Activated CD4-positive, alpha-beta T cell treated with anti-CD3 and anti-CD28 coated beads for 48 hours (primary cell): ENCODE data around the gene CORO7.
A peak's percentile ranks its signal among the peaks of the same experiment; 100 is the strongest.

Source experiments
- DNase-seq: peaks from one replicate; pipeline ENCODE4 v3.0.0-alpha.2; 2020

Gene CORO7

DNA sequence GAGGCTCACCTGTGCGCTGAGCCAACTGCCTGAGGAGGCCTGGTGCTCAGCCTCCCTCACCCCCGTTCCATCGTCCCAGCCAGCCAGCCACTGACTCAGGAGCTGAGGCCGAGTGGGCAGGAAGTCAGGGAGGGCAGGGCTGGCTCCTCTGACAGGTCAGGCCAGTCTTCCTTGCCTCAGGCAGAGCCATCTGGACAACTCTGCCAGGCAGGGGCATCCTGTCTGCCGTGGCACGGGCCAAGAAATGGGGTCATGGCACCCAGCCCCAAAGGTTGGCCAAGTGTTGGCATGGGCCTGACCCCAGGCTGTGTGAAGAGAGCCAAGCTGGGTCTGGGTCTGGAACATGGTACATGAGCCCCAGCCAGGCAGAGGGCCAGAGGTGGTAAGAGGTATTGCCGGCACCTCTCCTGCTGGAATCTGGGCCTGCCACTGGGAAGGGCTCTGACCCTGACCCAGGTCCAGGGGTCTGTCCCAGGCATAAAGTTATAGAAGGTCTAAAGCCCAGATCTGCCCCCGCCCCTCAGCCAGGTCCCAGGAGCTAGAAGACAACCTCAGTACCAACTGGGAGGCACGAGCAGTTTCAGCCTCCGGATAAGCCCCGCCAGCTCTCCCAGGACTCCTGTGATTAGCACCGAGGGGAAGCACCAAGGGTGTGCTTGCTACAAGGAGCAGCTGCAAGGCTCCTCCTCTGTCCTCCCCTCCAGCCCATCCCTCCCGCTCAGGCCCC is 47.2 kb downstream of the CORO7 start:
- DNase-seq: no peak

DNA sequence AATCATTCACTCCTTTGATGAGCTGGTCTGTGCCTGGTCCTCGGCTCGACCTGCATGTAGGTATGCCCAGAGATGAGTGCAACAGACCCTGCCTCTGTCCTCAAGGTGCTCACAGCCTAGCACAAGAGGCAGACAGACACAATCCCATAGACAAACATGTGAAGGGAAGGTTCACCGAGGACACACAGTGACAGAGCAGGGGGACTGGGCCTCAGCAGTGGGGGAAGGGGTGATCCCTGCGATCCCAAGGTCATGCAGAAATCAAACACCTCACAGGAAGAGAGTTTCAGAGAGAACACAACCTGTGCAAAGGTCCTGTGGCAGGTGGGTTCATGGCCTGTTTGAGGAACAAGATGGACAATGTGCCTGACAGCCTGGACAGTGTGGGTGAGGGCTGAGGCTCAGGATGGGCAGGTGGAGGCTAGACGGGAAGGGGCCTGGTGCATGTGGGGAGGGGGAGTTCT is 49.0 kb downstream of the CORO7 start:
- no peak for DNase-seq

DNA sequence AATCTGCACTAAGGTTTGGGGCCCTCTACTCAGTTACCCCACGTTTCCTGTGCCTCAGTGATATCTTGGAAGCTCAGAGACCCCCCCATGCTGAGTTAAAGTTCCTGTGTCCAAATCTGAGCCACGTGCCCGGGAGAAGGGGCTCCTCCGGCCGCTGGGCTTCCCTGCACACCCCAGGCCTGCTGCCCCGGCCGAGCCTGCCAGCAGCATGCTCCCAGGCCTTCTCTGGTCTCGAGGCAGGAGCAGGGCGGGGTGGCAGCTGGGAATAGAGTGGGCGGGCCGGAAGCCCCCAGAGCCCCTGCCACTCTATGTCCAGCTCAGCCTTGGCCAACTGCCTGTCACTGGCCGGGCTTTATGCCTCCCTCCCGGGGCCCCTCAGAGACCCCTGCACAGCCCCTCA is 50.4 kb downstream of the CORO7 start:
- DNase-seq: no peak

DNA sequence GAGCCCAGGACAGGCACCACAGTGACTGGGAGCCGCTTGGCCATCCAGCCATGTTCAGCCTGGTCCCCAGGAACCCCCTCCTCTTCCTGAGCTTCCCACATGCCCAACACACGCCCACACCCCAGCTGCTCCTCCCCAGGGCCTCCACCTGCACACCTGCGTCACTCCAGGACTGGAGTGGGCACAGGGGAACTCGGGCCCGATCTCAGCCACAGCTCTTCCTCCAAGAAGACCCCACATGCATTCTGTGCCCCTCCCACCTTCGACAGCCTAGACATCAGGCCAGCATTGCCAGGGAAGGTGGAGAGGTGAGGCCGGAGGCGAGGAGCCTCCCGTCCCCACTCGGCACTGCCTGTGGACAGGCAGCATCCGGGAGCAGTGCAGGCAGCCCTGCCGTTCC is 50.8 kb downstream of the CORO7 start:
- no peak for DNase-seq

DNA sequence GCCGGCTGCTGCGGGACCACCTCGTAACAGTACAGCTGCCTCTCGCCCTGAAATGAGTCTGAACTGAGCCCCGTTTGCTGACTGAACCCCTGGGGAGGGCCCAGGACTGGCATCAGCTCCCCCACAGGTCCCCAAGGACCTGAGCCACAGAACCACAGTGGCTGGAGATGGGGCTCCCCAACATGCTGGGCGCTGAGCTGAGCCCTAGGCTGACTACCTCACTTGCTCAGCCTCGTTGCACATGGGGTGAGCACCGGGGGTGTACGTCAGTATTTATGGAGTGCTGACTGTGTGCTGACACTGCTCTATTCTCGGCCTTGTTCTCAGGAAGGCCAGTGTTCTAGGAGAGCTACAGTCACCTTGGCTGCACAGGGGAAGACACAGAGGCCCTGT is 51.4 kb downstream of the CORO7 start:
- no peak for DNase-seq

DNA sequence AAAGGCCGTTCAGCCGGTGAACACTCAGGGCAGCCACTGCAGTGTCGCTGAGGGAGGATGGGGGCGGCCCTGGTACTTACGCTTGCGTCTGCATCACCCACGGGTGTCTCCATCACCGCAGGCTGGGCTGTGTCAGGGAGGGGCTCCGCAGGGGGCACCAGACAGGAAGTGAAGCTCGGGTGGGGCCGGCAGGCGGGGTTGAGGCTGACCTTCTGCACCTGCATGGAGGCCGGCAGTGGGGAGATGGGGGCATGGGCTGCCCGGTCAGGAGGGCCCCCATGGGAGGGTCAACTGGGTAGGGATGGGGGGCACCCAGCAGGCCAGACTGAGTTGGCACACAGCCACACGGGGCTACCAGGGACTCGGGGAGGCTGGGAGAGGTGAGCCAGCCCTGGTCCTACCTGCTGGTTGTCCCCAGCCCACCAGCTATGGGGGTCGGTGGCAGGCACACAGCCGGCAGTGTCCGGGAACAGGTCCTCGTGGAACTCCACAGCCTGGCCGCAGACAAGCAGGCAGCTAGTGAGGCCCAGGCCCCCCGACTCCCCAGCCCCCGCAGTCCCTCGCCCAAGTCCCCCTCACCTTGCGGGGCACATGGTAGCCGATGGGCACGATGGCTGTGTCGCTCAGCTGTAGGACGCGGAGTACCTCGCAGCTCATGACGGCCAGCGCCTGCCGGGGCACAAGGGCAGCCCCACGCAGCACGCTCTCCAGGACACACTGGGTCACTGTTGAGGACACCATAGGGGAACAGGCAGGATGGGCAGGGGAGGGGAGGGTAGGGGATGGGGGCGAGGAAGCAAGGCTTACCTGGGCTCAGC is 52.0 kb downstream of the CORO7 start:
- no peak for DNase-seq

DNA sequence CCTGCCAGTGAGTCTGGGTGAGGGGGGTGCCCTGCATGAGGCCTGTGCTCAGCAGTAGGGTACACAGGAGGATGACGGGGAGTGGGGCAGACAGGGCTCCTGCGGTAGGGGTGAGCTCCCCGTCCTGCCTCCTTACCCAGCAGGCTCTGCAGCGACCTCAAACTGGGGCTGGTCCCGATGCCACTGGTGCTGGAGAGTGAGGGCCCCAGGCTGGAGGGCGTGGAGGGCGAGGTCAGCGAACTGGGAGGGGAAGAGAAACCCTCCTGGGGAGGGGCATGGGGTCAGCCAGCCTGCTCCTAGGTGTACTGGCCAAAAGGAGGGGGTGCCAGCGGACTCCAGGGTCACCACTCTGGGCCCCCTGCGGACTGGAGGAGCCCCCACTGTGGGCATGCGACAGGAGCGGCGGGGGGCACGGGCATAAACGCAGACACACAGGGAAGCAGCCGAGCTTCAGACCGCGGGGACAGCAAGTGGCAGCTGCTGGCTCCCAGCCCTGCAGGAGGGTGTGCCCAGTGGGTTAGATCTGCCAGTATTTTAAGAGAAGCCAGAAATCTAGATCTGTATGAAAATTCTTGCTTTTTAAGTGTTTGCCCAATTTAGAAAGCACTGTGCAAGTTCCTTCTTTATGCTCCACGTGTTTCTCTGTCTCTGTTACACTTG is 53.8 kb downstream of the CORO7 start:
- DNase-seq: no peak

DNA sequence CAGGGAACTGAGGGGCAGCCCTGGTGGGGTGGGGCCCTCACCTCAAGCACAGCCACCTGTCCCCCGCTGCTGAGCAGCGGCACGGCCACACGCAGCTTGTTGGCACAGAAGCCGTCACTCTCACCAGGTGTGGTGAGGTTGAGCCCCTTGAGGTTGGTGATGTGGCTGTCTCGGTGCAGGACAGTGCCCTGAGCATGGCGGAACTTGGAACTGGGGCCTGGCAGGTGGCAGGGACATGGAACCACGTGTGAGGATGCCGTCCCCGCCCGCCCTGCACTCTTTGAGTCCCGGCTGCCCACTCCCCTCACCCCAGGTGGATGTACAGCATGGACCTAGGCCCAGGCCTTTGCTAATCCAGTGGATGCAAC is 54.5 kb downstream of the CORO7 start:
- no peak for DNase-seq

DNA sequence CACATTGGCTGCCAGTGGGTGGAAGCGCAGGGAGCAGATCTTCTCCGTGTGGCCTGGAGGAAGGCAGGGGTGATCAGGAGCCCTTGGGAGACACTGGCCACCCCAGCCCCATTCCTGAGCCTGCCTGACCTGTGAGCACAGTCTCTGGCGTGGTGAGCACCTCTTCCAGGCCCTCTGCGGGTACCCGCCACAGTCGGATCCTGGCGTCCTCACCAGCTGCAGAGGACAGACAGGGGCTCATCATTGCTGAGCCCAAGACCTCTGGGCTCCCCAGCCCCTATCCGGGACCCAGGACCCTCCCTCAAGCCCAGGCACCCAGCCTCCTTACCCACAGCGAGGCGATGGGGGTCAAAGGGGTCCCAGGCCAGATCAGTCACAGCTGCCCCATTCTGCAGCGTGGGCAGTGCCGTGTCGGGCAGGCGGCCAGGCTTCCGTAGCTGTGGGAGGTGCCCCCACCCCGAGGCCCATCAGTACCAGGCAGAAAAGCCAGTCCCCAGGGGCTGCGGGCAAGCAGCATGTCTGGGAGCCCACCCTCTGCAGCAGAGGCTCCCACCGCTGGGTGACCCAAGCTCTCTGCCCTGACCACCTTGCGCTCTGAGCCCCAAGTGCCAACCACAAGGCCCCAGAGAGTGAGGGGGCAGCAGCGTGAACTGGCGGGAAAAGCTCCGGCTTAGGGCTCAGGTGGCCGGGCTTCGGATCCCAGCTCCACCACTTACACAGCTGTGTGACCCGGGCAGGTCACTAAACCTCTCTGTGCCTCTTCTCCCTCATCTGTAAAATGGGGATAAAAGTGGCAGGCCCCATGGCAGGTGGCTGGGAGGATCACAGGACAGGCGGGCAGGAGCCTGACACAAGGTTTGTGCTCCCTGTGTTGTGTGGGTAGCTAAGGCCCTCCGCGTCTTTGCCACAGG is 55.1 kb downstream of the CORO7 start:
- DNase-seq: no peak

DNA sequence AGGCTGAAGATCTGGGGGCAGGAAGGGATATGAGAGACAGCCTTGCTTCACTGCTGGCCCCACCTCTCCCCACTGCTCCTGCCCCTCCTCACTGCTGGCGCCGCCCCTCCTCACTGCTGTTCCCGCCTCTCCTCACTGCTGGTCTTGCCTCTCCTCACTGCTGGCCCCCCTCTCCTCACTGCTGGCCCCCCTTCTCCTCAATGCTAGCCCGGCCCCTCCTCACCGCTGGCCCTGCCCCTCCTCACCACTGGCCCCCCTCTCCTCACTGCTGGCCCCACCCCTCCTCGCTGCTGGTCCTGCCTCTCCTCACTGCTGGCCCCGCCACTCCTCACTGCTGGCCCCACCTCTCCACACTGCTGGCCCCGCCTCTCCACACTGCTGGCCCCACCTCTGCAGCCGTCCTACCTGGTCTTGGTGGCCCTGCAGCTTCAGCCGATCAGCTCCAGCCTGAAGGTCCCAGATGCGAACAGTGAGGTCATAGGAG is 55.8 kb downstream of the CORO7 start:
- DNase-seq: peak; percentile 31

DNA sequence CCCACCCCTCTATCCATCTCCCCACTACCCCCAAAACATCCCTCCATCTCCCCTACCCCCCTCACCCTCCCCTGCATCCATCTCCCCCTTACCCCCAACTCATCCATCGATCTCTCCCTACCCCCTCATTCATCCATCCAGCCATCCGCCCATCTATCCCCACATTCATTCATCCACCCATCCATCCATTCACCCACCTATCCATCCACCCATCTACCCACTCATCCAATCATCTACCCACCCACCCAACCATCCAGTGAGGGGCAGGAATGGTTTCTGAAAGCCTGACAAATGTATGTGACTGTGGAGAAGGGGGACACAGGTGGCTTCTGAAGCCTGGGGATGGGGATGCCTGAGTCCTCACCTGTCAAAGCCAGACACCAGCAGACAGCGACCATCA is 56.5 kb downstream of the CORO7 start:
- no peak for DNase-seq

DNA sequence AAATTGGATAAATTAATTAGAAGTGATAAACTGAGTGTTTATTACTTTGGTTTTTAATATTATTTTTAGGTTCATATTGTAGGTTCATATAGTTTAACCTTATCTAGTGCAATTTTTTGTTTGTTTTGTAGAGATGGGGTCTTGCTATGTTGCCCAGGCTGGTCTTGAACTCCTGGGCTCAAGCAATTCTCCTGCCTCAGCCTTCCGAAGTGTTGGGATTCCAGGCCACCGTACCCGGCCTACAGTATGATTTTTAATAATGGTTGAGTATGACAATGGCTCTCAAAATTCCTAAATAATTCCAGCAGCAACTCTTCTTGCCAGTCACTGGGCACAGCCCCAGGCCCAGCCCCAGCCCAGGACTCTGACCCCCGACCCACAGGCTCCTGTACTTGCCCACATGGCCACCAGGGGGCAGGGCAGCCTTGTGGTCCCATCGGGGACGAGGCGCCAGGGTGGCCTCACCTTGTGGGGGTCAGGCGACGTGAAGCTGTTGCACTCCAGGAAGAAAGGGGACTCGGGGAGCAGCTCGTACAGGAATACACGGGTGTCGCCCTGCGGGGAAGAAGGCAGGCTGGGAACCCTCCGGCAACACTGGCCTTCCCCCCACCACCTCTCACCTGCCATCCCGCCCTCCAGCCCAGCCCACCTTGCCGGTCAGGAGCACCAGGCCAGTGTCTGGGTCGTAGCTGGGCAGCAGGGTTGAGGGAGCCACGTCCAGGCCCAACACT is 57.4 kb downstream of the CORO7 start:
- peak; percentile 76 for DNase-seq

DNA sequence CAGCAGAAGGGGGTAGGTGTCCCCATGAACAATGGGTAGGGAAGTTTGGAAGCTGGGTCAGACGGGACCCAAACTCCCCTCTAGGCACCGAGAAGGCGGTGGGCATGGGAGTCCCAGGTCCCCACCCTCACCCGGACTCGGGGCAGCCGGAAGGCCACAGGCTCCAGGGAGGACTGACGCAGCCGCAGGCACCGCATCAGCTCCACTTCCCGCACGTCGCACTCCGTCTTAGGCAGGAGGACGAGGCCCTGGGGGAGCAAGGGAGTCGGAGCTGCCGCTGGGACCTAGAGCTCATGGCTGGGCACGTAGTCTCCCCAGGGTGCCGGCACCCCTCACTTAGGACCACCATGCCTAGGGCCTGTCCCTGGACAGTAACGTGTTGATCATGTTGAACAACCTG is 58.2 kb downstream of the CORO7 start:
- no peak for DNase-seq

DNA sequence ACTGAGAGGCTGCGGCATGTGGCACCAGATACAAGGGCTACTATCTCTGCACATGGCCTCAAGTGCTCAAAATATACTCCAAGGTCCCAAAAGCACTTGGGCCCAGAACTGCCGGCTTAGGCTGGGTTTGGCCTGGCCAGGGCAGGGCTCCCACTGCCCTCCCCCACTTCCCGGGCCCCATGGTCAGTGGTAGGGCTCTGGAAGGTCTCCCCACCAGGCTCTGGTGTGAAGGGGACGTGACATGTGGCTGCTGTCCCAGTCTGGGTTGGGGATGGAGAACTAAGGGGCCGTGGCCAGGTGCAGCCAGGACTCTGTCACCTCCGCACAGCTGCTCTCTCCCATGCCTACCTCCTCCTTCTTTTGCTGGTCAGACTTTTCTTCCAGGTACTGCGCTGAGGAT is 59.6 kb downstream of the CORO7 start:
- no peak for DNase-seq

DNA sequence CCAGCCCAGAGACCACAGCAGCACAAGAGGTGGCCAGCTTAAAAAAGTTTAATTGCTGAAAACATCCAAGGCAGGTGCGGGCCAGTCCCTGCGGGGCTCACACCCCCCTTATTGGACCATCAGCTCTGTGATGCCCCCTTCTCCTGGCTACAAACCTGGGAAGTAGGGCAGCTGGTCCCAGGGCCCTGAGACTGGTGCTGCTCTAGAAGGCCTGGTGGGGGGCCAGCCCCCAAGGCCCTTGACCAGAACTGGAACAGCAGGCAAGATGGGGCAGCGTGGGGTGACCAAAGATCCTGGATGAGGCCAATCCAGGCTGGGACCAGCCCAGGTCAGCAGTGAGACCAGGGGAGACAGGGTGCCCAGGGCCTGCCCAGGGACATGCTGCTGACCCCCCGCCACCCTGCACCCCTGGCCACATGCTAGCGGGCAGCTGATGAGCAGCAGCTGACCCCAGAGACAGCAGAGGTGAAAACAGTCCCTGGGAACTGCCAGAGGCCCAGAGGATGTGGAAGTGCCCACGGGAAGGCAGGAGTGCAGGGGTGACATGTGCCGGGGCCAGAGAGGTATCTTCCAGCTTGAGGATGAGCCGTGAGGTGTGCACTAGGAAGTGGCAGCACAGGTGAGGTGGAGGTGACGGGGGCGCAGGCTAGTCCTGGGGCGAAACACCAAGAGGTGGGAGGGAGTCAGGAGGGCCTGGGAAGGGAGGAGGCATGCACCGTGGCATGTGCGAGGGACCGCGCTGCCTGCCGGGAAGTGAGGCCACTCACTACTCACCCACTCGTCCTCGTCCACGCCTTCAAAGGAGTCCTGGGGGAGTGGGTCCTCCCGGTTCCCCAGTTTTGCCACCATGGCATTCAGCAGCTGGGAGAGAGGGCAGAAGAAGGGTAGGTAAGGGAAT is 61.6 kb downstream of the CORO7 start:
- DNase-seq: no peak

DNA sequence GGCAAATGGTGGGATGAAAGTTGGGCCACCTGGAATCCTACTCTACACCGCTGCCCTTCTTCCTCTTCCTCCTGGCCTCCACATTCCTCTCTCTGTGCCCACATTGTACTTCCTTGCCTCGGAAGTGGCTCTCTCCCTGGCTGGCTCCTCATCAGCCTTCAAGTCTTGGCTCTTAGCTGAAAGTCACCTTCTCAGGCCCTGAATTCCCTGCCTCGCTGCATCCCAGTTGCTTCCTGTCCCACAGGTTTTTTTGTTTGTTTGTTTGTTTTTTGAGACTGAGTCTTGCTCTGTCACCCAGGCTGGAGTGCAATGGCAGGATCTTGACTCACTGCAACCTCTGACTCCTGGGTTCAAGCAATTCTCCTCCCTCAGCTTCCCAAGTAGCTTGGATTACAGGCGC is 62.7 kb downstream of the CORO7 start:
- no peak for DNase-seq

DNA sequence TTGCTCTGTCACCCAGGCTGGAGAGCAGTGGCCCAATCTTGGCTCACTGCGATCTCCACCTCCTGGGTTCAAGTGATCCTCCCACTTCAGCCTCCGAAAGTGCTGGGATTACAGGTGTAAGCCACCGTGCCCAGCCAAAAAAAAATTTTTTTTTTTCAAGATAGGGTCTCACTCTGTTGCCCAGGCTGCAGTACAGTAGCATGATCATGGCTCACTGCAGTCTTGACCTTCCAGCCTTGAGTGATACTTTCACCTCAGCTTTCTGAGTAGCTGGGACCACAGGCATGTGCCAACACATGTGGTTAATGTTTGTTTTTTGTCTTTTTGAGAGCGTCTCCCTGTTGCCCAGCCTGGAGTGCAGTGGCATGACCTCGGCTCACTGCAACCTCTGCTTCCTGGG is 63.6 kb downstream of the CORO7 start:
- DNase-seq: no peak

DNA sequence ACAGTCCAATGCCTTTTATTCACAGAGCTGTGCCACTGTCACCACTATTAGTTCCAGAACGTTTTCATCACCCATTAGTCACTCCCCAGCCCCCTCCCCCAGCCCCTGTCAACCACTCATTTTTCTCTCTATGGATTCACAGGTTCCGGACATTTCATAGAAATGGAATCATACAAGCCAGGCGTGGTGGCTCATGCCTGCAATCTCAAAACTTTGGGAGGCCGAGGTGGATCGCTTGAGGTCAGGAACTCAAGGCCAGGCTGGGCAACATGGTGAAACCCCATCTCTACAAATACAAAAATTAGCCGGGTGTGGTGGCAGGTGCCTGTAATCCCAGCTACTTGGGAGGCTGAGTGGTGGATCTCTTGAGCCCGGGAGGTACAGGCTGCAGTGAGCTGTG is 64.5 kb downstream of the CORO7 start:
- peak; percentile 28 for DNase-seq

DNA sequence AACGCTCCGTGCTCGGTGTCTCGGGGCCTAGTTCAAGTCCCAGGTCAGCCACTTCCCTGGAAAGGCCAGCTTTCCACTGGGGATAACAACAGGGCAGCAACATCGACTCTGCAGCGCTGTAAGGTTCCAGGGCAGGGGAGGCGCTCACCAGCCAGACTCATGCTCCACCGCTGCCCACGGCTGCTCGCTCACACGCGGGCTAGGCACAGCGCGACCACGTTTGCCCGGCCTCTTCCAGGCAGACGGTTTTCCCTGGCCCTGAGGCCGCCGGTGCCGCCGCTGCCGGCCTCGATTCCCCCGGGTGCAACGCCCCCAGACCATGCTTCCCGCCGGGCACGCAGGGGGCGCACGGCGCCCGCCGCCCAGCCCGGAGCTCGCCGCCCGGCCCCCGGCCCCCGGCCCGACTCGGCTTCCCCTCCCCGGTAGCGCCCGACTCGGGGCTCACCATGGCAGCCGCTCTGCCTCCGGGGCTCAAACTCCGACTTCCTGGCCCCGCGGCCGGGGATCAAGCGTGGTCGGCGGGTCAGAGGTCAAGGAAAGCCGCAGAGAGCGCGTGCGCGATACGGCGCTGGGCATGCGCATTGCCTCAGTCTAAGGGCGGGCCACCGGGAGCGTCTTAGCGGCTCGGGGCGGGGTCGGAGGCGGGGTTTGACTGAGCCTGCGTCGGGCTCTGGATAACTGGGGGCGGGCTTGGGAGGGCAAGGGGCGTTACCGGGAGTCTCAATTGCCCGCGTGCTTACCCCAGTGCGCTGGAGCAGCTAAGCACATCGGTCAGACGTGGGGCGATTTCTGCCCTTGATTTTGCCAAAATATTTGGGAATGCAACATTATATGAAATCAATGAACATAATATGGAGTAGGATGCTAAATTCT is 65.4 kb downstream of the CORO7 start, which contains the start of gene PAM16:
Gene PAM16 (minus strand): TSS at position 535 of the 873 bp plus-strand sequence. CDS start 87 bp downstream, at position 448.
- DNase-seq: peak; percentile 99

DNA sequence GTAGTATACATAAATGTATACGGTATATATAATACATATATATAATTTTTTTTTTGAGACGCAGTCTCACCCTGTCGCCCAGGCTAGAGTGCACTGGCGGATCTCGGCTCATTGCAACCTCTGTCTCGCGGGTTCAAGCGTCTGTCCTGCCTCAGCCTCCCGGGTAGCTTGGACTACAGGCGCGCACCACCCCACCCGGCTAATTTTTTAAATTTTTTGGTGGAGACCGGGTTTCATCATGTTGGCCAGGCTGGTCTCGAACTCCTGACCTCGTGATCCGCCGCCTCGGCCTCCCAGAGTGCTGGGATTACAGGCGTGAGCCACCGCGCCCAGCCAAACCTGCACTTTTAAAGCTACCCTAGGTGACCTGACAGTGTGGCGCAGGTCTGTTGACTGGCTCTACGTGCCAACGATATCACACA is 66.0 kb downstream of the CORO7 start:
- DNase-seq: peak; percentile 47
